HepG2 (cell line): ENCODE measurements around the gene ATP6V0D1. TPM values are rescaled to one million over a fixed set of nuclear protein-coding genes. Genes with fewer than 3 reads are reported as not detected.

ENCODE experiments used
- ATAC-seq: fragments of 200-7000 bp; cut with Tn5 transposase; 3 replicates; pipeline ENCODE4 v1.9.1; 2020; ENCODE audit warnings: mild to moderate bottlenecking, moderate library complexity
- BruUV-seq: library from RNA; stranded (reverse); fragments of 400-500 nt; replicated peaks from 2 replicates; lab custom pipeline; 2021; lab: Mats Ljungman, UMichigan
- CTCF ChIA-PET: fragments of 300-600 bp; formaldehyde crosslinking; extraction: SDS; loops from one replicate; lab custom pipeline; 2021; ENCODE audit warnings: low total read pairs, inconsistent platforms, low intra/inter-chr PET ratio; lab: Yijun Ruan, JAX
- POLR2A ChIA-PET: fragments of 350-600 bp; sonication (Branson Sonifier 250); formaldehyde crosslinking; loops from one replicate; lab custom pipeline; 2020; ENCODE audit warnings: antibody characterized with exemption, inconsistent platforms; lab: Yijun Ruan, JAX
- DNase-seq: peaks from one replicate; pipeline ENCODE4 v3.0.0-alpha.2; 2015; ENCODE audit warnings: low spot score
- FAIRE-seq: peaks from 3 replicates; lab custom pipeline; 2011; peaks lifted over from hg19 to GRCh38; lab: Jason Lieb, UNC
- H2AFZ ChIP-seq: one replicate; pipeline ENCODE4 v1.6.1; 2011; ENCODE audit warnings: low read length, inconsistent platforms
- H3K27ac ChIP-seq: fragments of 300-600 bp; 3 replicates; pipeline ENCODE4 v1.8.0; 2011; ENCODE audit warnings: mixed run types, mild to moderate bottlenecking, mixed read lengths, low read length, inconsistent platforms; ENCODE audit not compliant: insufficient read depth; ENCODE audit errors: extremely low read length
- H3K27me3 ChIP-seq, 2 experiments: fragments of 200-600 bp in 1 of 2; 2 replicates in 1 of 2; 3 replicates in 1 of 2; pipeline versions ENCODE4 v1.6.0 to v1.8.0; 2011; ENCODE audit warnings: low read length in 2 of 2, mild to moderate bottlenecking in 2 of 2, moderate library complexity in 2 of 2, inconsistent platforms in 1 of 2; ENCODE audit not compliant: insufficient read depth in 2 of 2, control insufficient read depth in 1 of 2
- H3K36me3 ChIP-seq, 2 experiments: fragments of 200-600 bp in 1 of 2; replicated peaks in 1 of 2; 2 replicates in 1 of 2; 3 replicates in 1 of 2; pipeline versions ENCODE4 v1.5.1 to v1.8.0; 2011; ENCODE audit warnings: low read length in 2 of 2, inconsistent platforms in 1 of 2; ENCODE audit not compliant: insufficient read depth in 2 of 2, control insufficient read depth in 1 of 2
- H3K4me1 ChIP-seq: 2 replicates; pipeline ENCODE4 v1.5.1; 2012; ENCODE audit warnings: low read length, inconsistent platforms; ENCODE audit not compliant: insufficient read depth
- H3K4me2 ChIP-seq: 2 replicates; pipeline ENCODE4 v1.6.0; 2011; ENCODE audit warnings: low read depth, low read length, inconsistent platforms
- H3K4me3 ChIP-seq, 3 experiments: fragments of 200-600 bp in 1 of 3; sonication (generic), shearing (Covaris generic) in 1 of 3; replicated peaks in 1 of 3; 2 replicates each; pipeline ENCODE4 v1.5.1; 2011 to 2016; ENCODE audit warnings: low read length in 3 of 3, inconsistent platforms in 2 of 3, low read depth in 2 of 3, mild to moderate bottlenecking in 2 of 3, control low read depth in 1 of 3, mixed read lengths in 1 of 3; ENCODE audit not compliant: insufficient read depth in 1 of 3
- H3K79me2 ChIP-seq: one replicate; pipeline ENCODE4 v1.6.1; 2011; ENCODE audit warnings: low read length, inconsistent platforms; ENCODE audit not compliant: insufficient read depth
- H3K9ac ChIP-seq: 2 replicates; pipeline ENCODE4 v1.6.0; 2011; ENCODE audit warnings: mild to moderate bottlenecking, low read depth, low read length, inconsistent platforms; ENCODE audit not compliant: insufficient read depth
- H3K9me3 ChIP-seq: 2 replicates; pipeline ENCODE4 v1.5.1; 2012; ENCODE audit warnings: mild to moderate bottlenecking, low read length
- H4K20me1 ChIP-seq: 2 replicates; pipeline ENCODE4 v1.6.0; 2011; ENCODE audit warnings: inconsistent platforms, mild to moderate bottlenecking, low read length, moderate library complexity; ENCODE audit not compliant: insufficient read depth
- AGO1 ChIP-seq: fragments of 200-400 bp; formaldehyde crosslinking; IDR thresholded peaks from 2 replicates; pipeline ENCODE4 v1.6.1; 2017; ENCODE audit warnings: mild to moderate bottlenecking, low read depth, low read length, moderate library complexity; ENCODE audit not compliant: poor library complexity, severe bottlenecking
- JUN ChIP-seq: sonication (generic); formaldehyde crosslinking; IDR thresholded peaks from 2 replicates; pipeline ENCODE4 v1.4.0; 2020; ENCODE audit warnings: mild to moderate bottlenecking, missing genetic modification reagents
- KAT7 ChIP-seq: IDR thresholded peaks from 2 replicates; pipeline ENCODE4 v1.6.1; 2018; ENCODE audit warnings: borderline replicate concordance, missing compliant biosample characterization
- KLF12 ChIP-seq: sonication (generic); formaldehyde crosslinking; IDR thresholded peaks from 2 replicates; pipeline ENCODE4 v1.4.0; 2020; ENCODE audit warnings: missing genetic modification reagents, borderline replicate concordance
- MXI1 ChIP-seq: IDR thresholded peaks from 3 replicates; pipeline ENCODE4 v1.6.1; 2012; ENCODE audit warnings: low read depth, low read length, inconsistent platforms, borderline replicate concordance
- MYNN ChIP-seq: sonication (generic); formaldehyde crosslinking; IDR thresholded peaks from 2 replicates; pipeline ENCODE4 v1.4.0; 2020; ENCODE audit warnings: mild to moderate bottlenecking, low read depth, missing genetic modification reagents
- NFIB ChIP-seq: sonication (generic); formaldehyde crosslinking; IDR thresholded peaks from 2 replicates; pipeline ENCODE4 v1.9.0; 2021; ENCODE audit warnings: missing genetic modification reagents, mild to moderate bottlenecking, borderline replicate concordance
- RFX5 ChIP-seq: IDR thresholded peaks from 2 replicates; pipeline ENCODE4 v1.6.1; 2011; ENCODE audit warnings: low read depth, low read length, improper control_type of control experiment
- SNRNP70 ChIP-seq: fragments of 200-400 bp; formaldehyde crosslinking; IDR thresholded peaks from 2 replicates; pipeline ENCODE4 v1.6.1; 2017; ENCODE audit warnings: mild to moderate bottlenecking, low read depth, low read length, moderate library complexity
- TCF7L2 ChIP-seq: IDR thresholded peaks from 2 replicates; pipeline ENCODE4 v1.6.1; 2011; ENCODE audit warnings: mild to moderate bottlenecking, low read depth, low read length, moderate library complexity
- TMF1 ChIP-seq: sonication (generic); formaldehyde crosslinking; IDR thresholded peaks from 2 replicates; pipeline ENCODE4 v1.8.1; 2022; ENCODE audit warnings: low read depth, missing genetic modification reagents
- ZNF510 ChIP-seq: sonication (generic); formaldehyde crosslinking; IDR thresholded peaks from 2 replicates; pipeline ENCODE4 v1.4.0; 2020; ENCODE audit warnings: low read depth, mild to moderate bottlenecking, missing genetic modification reagents
- WGBS: methylation state at CpG from one replicate; pipeline ENCODE4 v1.1.6; 2017; ENCODE audit warnings: low lambda C conversion rate; 5-methylcytosine and 5-hydroxymethylcytosine counted together
- in situ Hi-C: cut with HindIII; loops from 2 replicates; pipeline ENCODE4 v1.10.0; 2017; ENCODE audit warnings: low pct_unique_long_range_greater_than_20kb; ENCODE audit not compliant: extremely low pct_ligation_motif_present
- intact Hi-C: fragments of 100-400 bp; cut with micrococcal nuclease; formaldehyde crosslinking; loops from one replicate; pipeline ENCODE4 v1.10.0; 2022; ENCODE audit not compliant: unreplicated experiment
- polyA plus RNA-seq, 8 experiments: library from polyadenylated mRNA; depleted of rRNA in 3 of 8; stranded (reverse) in 7 of 8; unstranded in 1 of 8; fragments of >200 nt; fragmentation: Illumina TruSeq in 4 of 8; extraction: Trizol in 4 of 8; gene quantifications; 2 replicates each; pipeline versions ENCODE4 v1.2.1 to v1.2.3, GENCODE V29; 2011 to 2016; ENCODE audit warnings: low read depth in 4 of 8, missing spikeins in 1 of 8, mixed read lengths in 1 of 8; ENCODE audit not compliant: insufficient read depth in 1 of 8
- total RNA-seq, 5 experiments: library from RNA; depleted of rRNA; stranded (reverse); fragments of >200 nt; fragmentation: Illumina TruSeq; extraction: Trizol; gene quantifications; 2 replicates each; pipeline ENCODE4 v1.2.3, GENCODE V29; 2016; ENCODE audit warnings: low read depth in 1 of 5
- TF ChIP-seq, protein P1 (sequence below): sonication (generic); formaldehyde crosslinking; IDR thresholded peaks from 2 replicates; pipeline ENCODE4 v1.4.0; 2020; ENCODE audit warnings: missing genetic modification reagents
- TF ChIP-seq, protein P2 (sequence below): sonication (generic); formaldehyde crosslinking; IDR thresholded peaks from 2 replicates; pipeline ENCODE4; 2020; ENCODE audit warnings: missing genetic modification reagents, mild to moderate bottlenecking, borderline replicate concordance
- TF ChIP-seq, protein P3 (sequence below): sonication (generic); formaldehyde crosslinking; IDR thresholded peaks from 2 replicates; pipeline ENCODE4 v1.5.1; 2020; ENCODE audit warnings: missing genetic modification reagents, mild to moderate bottlenecking, borderline replicate concordance
- TF ChIP-seq, protein P4 (sequence below): sonication (generic); formaldehyde crosslinking; IDR thresholded peaks from 2 replicates; pipeline ENCODE4 v1.5.1; 2020; ENCODE audit warnings: missing genetic modification reagents, mild to moderate bottlenecking, borderline replicate concordance

Gene ATP6V0D1
- total and polyA plus RNA-seq, 2 of the 13 experiments (the other 11 are each of a cell fraction or from before 2014, with no cell fraction given) = 51.1 to 61.3 TPM

DNA sequence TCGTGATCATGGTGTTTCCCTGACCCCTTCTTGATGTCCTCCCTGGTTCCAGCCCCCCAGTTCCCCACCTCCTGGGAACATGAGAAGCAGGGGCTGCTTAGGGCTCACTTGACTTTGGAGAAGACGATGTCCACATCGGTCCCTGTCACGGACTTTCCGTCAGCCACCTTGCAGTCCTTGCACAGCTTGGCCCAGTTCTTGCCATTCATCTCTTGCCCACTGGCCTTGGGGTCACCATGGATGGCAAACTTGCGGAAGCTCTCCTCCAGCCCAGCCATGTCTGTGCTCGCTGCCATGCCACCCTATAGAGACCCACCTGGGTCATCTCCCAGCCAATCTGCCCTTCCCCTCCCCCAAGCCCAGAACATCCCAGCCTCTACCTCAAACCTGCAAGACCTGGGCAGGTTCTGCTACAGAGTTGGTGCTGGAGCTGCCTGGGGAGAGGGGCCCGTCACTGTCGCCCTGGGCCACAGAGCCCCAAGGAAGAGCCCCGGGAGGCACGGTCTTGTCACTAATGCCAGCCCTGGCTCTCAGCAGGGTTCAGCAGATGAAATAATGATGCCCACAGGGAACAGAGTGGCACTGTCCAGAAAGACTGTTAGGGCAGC lies 90.0 kb downstream of the ATP6V0D1 start:
- in situ Hi-C loops = no loop called here
- POLR2A ChIA-PET = no interaction called here
- TF ChIP-seq, protein P1, sequence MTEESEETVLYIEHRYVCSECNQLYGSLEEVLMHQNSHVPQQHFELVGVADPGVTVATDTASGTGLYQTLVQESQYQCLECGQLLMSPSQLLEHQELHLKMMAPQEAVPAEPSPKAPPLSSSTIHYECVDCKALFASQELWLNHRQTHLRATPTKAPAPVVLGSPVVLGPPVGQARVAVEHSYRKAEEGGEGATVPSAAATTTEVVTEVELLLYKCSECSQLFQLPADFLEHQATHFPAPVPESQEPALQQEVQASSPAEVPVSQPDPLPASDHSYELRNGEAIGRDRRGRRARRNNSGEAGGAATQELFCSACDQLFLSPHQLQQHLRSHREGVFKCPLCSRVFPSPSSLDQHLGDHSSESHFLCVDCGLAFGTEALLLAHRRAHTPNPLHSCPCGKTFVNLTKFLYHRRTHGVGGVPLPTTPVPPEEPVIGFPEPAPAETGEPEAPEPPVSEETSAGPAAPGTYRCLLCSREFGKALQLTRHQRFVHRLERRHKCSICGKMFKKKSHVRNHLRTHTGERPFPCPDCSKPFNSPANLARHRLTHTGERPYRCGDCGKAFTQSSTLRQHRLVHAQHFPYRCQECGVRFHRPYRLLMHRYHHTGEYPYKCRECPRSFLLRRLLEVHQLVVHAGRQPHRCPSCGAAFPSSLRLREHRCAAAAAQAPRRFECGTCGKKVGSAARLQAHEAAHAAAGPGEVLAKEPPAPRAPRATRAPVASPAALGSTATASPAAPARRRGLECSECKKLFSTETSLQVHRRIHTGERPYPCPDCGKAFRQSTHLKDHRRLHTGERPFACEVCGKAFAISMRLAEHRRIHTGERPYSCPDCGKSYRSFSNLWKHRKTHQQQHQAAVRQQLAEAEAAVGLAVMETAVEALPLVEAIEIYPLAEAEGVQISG (CRISPR knock-in tag) = no peak
- no peak for TF ChIP-seq TCF7L2
- no peak for TF ChIP-seq JUN (CRISPR knock-in tag)
- TF ChIP-seq ZNF510 (CRISPR knock-in tag) = no peak
- TF ChIP-seq, protein P2, sequence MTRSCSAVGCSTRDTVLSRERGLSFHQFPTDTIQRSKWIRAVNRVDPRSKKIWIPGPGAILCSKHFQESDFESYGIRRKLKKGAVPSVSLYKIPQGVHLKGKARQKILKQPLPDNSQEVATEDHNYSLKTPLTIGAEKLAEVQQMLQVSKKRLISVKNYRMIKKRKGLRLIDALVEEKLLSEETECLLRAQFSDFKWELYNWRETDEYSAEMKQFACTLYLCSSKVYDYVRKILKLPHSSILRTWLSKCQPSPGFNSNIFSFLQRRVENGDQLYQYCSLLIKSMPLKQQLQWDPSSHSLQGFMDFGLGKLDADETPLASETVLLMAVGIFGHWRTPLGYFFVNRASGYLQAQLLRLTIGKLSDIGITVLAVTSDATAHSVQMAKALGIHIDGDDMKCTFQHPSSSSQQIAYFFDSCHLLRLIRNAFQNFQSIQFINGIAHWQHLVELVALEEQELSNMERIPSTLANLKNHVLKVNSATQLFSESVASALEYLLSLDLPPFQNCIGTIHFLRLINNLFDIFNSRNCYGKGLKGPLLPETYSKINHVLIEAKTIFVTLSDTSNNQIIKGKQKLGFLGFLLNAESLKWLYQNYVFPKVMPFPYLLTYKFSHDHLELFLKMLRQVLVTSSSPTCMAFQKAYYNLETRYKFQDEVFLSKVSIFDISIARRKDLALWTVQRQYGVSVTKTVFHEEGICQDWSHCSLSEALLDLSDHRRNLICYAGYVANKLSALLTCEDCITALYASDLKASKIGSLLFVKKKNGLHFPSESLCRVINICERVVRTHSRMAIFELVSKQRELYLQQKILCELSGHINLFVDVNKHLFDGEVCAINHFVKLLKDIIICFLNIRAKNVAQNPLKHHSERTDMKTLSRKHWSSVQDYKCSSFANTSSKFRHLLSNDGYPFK (CRISPR knock-in tag) = no peak
- no peak for TF ChIP-seq SNRNP70
- TF ChIP-seq MYNN (CRISPR knock-in tag) = no peak
- TF ChIP-seq, protein P3, sequence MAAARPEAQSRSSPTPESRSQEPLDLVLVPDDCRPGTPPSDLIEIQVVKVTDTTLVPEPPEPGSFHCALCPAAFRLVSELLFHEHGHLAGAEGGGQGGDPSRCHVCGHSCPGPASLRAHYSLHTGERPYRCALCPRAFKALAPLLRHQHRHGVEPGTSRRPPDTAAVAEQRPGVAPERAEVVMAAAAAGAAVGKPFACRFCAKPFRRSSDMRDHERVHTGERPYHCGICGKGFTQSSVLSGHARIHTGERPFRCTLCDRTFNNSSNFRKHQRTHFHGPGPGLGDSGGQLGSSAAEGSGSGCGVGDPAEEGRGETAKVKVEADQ (CRISPR knock-in tag) = no peak
- TF ChIP-seq RFX5 = no peak
- TF ChIP-seq KAT7 = no peak
- no peak for TF ChIP-seq AGO1
- no peak for TF ChIP-seq MXI1
- TF ChIP-seq KLF12 = no peak
- TF ChIP-seq NFIB (CRISPR knock-in tag) = no peak
- TF ChIP-seq, protein P4, sequence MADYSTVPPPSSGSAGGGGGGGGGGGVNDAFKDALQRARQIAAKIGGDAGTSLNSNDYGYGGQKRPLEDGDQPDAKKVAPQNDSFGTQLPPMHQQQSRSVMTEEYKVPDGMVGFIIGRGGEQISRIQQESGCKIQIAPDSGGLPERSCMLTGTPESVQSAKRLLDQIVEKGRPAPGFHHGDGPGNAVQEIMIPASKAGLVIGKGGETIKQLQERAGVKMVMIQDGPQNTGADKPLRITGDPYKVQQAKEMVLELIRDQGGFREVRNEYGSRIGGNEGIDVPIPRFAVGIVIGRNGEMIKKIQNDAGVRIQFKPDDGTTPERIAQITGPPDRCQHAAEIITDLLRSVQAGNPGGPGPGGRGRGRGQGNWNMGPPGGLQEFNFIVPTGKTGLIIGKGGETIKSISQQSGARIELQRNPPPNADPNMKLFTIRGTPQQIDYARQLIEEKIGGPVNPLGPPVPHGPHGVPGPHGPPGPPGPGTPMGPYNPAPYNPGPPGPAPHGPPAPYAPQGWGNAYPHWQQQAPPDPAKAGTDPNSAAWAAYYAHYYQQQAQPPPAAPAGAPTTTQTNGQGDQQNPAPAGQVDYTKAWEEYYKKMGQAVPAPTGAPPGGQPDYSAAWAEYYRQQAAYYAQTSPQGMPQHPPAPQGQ (CRISPR knock-in tag) = no peak
- TF ChIP-seq TMF1 (CRISPR knock-in tag) = no peak

More for the DNA sequence above, 90.0 kb downstream of the ATP6V0D1 start:
- H3K9ac ChIP-seq = no peak overlapping the region
- H2AFZ ChIP-seq = no peak overlapping the region
- no peak overlapping the region for H3K4me3 ChIP-seq
- CTCF ChIA-PET = no interaction called here
- 55% methylated on average over 11 of the region's 11 CpGs for WGBS
- FAIRE-seq (no peak), DNase-seq (no peak), ATAC-seq (no peak)
- intact Hi-C loops = no loop called here
- H3K27ac ChIP-seq = no peak overlapping the region
- peaks cover 9 to 84% of the 10 kb centered on the region in 2 experiments; a peak in 4 of 5 replicates for H3K27me3 ChIP-seq
- no peaks in the 10 kb centered on the region for H3K9me3 ChIP-seq
- H3K79me2 ChIP-seq = no peaks in the 10 kb centered on the region
- BruUV-seq = no TSS peak
- no peaks in the 10 kb centered on the region for H3K36me3 ChIP-seq
- peaks cover 25% of the 10 kb centered on the region for H3K4me1 ChIP-seq
- no peak overlapping the region for H3K4me2 ChIP-seq
- no peaks in the 10 kb centered on the region for H4K20me1 ChIP-seq
